Measurements from ENCODE around the gene CLMN. TPM values are rescaled to one million over a fixed set of nuclear protein-coding genes. Genes with fewer than 3 reads are reported as not detected.

The CLMN gene
- total and polyA plus RNA-seq, 2 of the 13 experiments (the other 11 are each of a cell fraction or from before 2014, with no cell fraction given), result 15.1 to 16.7 TPM

DNA sequence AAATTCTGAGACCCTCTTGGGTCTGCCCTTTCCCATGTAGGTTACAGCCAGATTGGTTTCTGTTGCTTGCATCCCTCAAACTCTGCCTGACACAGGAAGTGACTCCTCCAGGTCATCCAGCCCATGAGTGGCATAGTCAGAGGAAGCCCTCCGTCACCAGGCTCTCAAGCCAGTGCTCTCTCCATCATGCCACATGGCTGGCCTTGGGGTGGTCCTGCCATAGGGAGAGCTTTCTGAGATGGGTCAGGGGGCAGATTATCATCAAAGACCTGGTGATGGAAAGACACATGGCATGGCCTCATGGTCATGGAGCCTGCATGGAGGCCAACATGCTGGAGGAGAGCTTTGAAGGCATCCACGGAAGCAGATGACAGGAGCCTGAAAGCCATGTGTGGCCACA lies 15.4 kb upstream of the CLMN start:
- POLR2A ChIA-PET, result no interaction called here
- TF ChIP-seq TAF1 (CRISPR knock-in tag; IDR thresholded peaks at IDR 0.05) (no peak), ZNF772 (CRISPR knock-in tag; IDR thresholded peaks at IDR 0.05) (no peak), ZSCAN9 (CRISPR knock-in tag; IDR thresholded peaks at IDR 0.05; ENCODE audit: borderline replicate concordance) (no peak), ZNF512B (CRISPR knock-in tag; IDR thresholded peaks at IDR 0.05; ENCODE audit: borderline replicate concordance) (no peak), ZFP36L1 (CRISPR knock-in tag; IDR thresholded peaks at IDR 0.05) (no peak), SRSF4 (IDR thresholded peaks at IDR 0.05; ENCODE audit: low read depth, low read length, poor library complexity, severe bottlenecking) (no peak), ZNF704 (CRISPR knock-in tag; IDR thresholded peaks at IDR 0.05; ENCODE audit: borderline replicate concordance) (no peak), ZNF431 (CRISPR knock-in tag; IDR thresholded peaks at IDR 0.05; ENCODE audit: borderline replicate concordance, low read depth) (no peak), ZNF282 (IDR thresholded peaks at IDR 0.05; ENCODE audit: partially characterized antibody) (no peak), PLSCR1 (CRISPR knock-in tag; IDR thresholded peaks at IDR 0.05; ENCODE audit: borderline replicate concordance) (no peak), IRF1 (CRISPR knock-in tag; IDR thresholded peaks at IDR 0.05; ENCODE audit: low read depth) (no peak), ZNF17 (CRISPR knock-in tag; IDR thresholded peaks at IDR 0.05) (no peak)
- TF ChIP-seq, protein P1, sequence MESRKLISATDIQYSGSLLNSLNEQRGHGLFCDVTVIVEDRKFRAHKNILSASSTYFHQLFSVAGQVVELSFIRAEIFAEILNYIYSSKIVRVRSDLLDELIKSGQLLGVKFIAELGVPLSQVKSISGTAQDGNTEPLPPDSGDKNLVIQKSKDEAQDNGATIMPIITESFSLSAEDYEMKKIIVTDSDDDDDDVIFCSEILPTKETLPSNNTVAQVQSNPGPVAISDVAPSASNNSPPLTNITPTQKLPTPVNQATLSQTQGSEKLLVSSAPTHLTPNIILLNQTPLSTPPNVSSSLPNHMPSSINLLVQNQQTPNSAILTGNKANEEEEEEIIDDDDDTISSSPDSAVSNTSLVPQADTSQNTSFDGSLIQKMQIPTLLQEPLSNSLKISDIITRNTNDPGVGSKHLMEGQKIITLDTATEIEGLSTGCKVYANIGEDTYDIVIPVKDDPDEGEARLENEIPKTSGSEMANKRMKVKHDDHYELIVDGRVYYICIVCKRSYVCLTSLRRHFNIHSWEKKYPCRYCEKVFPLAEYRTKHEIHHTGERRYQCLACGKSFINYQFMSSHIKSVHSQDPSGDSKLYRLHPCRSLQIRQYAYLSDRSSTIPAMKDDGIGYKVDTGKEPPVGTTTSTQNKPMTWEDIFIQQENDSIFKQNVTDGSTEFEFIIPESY (CRISPR knock-in tag; IDR thresholded peaks at IDR 0.05), result no peak

More for the DNA sequence above, 15.4 kb upstream of the CLMN start:
- Histone ChIP-seq H3K27me3 (ENCODE audit: control insufficient read depth in 1 of 2, insufficient read depth in 2 of 2, low read length in 2 of 2) (peaks cover 2 to 6% of the 10 kb centered on the region in 2 experiments; a peak in 4 of 5 replicates), H4K20me1 (ENCODE audit: insufficient read depth, low read length) (no peaks in the 10 kb centered on the region), H3K27ac (ENCODE audit: extremely low read length, insufficient read depth, low read length) (no peak overlapping the region), H3K79me2 (ENCODE audit: insufficient read depth, low read length) (no peaks in the 10 kb centered on the region), H3K4me3 (replicated peaks in 1 of 3; ENCODE audit: insufficient read depth in 1 of 3, low read depth in 2 of 3, low read length in 3 of 3) (no peak overlapping the region), H3K36me3 (replicated peaks in 1 of 2; ENCODE audit: control insufficient read depth in 1 of 2, insufficient read depth in 2 of 2, low read length in 2 of 2) (no peaks in the 10 kb centered on the region), H3K9me3 (ENCODE audit: low read length) (no peaks in the 10 kb centered on the region), H3K4me2 (ENCODE audit: low read depth, low read length) (no peak overlapping the region), H2AFZ (ENCODE audit: low read length) (no peak overlapping the region), H3K4me1 (ENCODE audit: insufficient read depth, low read length) (peaks cover 48% of the 10 kb centered on the region), H3K9ac (ENCODE audit: insufficient read depth, low read depth, low read length) (no peak overlapping the region)
- in situ Hi-C loops (cut with HindIII; ENCODE audit: extremely low pct_ligation_motif_present, low pct_unique_long_range_greater_than_20kb), result no loop called here
- no peak for FAIRE-seq
- no peak for DNase-seq (ENCODE audit: low spot score)
- intact Hi-C loops (cut with micrococcal nuclease; ENCODE audit: unreplicated experiment), result loop anchor here (5.0 to 10.0 kb wide), 2 partner anchors 98 to 180 kb away; partner anchors contain the start of gene DICER1
- CTCF ChIA-PET (ENCODE audit: low intra/inter-chr PET ratio, low total read pairs), result no interaction called here
- no peak for ATAC-seq
- 89% methylated on average over 1 of the region's 2 CpGs for WGBS (ENCODE audit: low lambda C conversion rate)
- no TSS peak for BruUV-seq (replicated peaks)

All from HepG2 (cell line).